Parathyroid adenoma (tissue), 2 donors: Measurements from ENCODE around the gene CLEC1A.

Source experiments
- H2AFZ ChIP-seq: fragments of 300-600 bp; sonication (generic); one replicate; pipeline ENCODE4 v1.7.0; 2017; ENCODE audit warnings: antibody characterized with exemption, mild to moderate bottlenecking
- H3K27ac ChIP-seq: fragments of 300-600 bp; sonication (generic); one replicate; pipeline ENCODE4 v1.7.0; 2017
- H3K27me3 ChIP-seq: fragments of 300-600 bp; sonication (generic); one replicate; pipeline ENCODE4 v1.7.0; 2017; ENCODE audit warnings: low read length; ENCODE audit not compliant: control insufficient read depth, insufficient read depth
- H3K36me3 ChIP-seq: fragments of 300-600 bp; sonication (generic); one replicate; pipeline ENCODE4 v1.7.0; 2017; ENCODE audit warnings: low read length; ENCODE audit not compliant: control insufficient read depth, insufficient read depth
- H3K4me1 ChIP-seq: fragments of 300-600 bp; sonication (generic); one replicate; pipeline ENCODE4 v1.7.0; 2017; ENCODE audit warnings: control low read depth
- H3K4me2 ChIP-seq: fragments of 300-600 bp; sonication (generic); one replicate; pipeline ENCODE4 v1.7.0; 2017; ENCODE audit warnings: low read length
- H3K4me3 ChIP-seq: fragments of 300-600 bp; sonication (generic); one replicate; pipeline ENCODE4 v1.7.0; 2017; ENCODE audit warnings: low read depth, low read length
- H3K79me2 ChIP-seq: fragments of 300-600 bp; sonication (generic); one replicate; pipeline ENCODE4 v1.7.0; 2017; ENCODE audit warnings: control low read depth
- H3K9ac ChIP-seq: fragments of 300-600 bp; sonication (generic); one replicate; pipeline ENCODE4 v1.7.0; 2017; ENCODE audit warnings: mild to moderate bottlenecking
- H3K9me3 ChIP-seq: fragments of 300-600 bp; sonication (generic); one replicate; pipeline ENCODE4 v1.7.0; 2017; ENCODE audit warnings: low read length; ENCODE audit not compliant: control insufficient read depth
- CTCF ChIP-seq: fragments of 300-600 bp; sonication (generic); IDR thresholded peaks from one replicate; pipeline ENCODE4 v1.7.0; 2017; ENCODE audit warnings: antibody characterized with exemption, mild to moderate bottlenecking
- donor health status: primary hyperparathyroidism.

Gene CLEC1A

DNA sequence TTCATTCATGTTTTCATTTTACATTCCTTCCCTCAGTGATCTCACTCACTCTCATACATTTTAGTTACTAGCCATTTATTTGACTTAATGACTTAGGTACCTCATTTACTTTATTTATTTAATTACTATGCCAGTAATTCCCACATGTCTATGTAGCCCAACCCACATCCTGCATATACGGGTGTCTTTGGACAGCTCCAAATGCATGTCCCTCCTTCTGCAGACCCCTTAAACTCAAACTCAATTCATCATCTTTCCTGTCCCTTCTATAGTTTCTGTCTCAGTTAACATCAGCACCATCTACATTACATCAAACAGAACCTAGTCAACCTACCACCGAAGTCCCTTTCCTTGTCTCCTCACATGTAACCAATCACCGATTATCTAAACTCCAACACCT, 2.8 kb downstream of the CLEC1A start:
- H3K4me3 ChIP-seq: peak overlapping the region; percentile 30
- no peaks in the 10 kb centered on the region for H3K36me3 ChIP-seq
- no peaks in the 10 kb centered on the region for H3K4me1 ChIP-seq
- no peak overlapping the region for H2AFZ ChIP-seq
- no peaks in the 10 kb centered on the region for H3K9me3 ChIP-seq
- no peaks in the 10 kb centered on the region for H3K79me2 ChIP-seq
- no peaks in the 10 kb centered on the region for H3K27me3 ChIP-seq
- H3K4me2 ChIP-seq: peak overlapping the region; percentile 17
- TF ChIP-seq CTCF: no peak
- no peak overlapping the region for H3K9ac ChIP-seq
- peak overlapping the region; percentile 33 for H3K27ac ChIP-seq

DNA sequence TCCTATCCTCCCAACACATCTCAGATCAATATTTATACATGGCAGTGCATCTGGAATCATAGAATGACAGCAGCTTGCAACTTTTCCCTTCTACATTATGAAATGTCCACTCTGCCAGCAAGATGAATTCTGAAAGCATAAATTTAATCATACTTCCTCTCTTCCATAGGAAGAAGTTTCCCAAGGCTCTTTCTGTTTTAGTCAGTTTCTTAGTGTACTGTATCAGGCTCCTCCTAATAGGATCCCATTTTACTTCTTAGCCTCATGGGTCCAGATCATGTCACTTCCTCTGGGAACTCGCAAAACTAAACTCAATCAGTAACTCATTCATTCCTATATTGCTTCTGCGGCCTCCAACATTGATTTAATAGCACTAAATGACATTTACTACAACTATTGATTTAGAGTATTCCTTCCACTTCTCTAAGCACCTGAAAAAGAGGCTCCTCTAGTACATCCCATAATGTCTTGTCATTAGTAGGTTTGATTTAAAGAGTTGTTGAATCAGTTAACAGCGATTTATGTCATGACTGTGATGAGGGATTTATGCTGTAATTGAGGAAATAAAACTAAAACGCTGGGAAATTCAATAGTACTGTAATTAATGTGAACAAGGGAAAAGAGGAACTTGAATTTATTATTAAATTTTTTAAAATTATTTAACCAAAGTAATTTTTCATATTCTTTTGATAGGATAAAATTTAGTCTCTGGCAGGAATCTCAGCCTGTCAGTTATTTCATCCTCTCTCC, 4.0 kb downstream of the CLEC1A start:
- Histone ChIP-seq H3K4me1 (no peaks in the 10 kb centered on the region), H3K36me3 (no peaks in the 10 kb centered on the region), H3K4me3 (no peak overlapping the region), H2AFZ (no peak overlapping the region), H3K4me2 (peak overlapping the region; percentile 28), H3K27ac (no peak overlapping the region), H3K9ac (no peak overlapping the region), H3K27me3 (no peaks in the 10 kb centered on the region), H3K79me2 (no peaks in the 10 kb centered on the region), H3K9me3 (no peaks in the 10 kb centered on the region)
- no peak for TF ChIP-seq CTCF

GRCh38 chr12:10088955-10089900, 9.6 kb downstream of the CLEC1A start:
- Histone ChIP-seq H3K4me3 (no peak overlapping the region), H2AFZ (no peak overlapping the region), H3K9ac (no peak overlapping the region), H3K27ac (no peak overlapping the region), H3K9me3 (no peaks in the 10 kb centered on the region), H3K27me3 (no peaks in the 10 kb centered on the region), H3K36me3 (no peaks in the 10 kb centered on the region), H3K4me1 (no peaks in the 10 kb centered on the region), H3K79me2 (no peaks in the 10 kb centered on the region), H3K4me2 (no peak overlapping the region)
- no peak for TF ChIP-seq CTCF

DNA sequence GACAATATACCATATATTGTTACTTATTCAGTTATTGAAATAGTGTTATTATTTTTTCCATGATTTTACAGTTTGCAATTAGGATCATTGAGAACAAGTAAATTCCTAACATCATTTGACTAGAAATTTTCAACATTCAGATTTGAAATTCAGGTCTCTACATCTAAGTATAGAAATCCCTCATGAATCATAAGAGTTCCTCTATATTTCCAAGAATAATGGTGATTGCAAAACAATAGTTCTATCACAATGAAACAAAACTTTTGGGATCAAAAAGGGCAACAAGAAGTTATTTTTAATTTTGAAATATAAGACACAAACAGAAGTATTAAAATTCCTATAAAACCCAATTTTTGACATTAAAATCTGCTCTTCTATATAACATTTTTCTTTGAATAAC, 10.8 kb downstream of the CLEC1A start:
- no peaks in the 10 kb centered on the region for H3K9me3 ChIP-seq
- H2AFZ ChIP-seq: no peak overlapping the region
- no peak overlapping the region for H3K9ac ChIP-seq
- H3K27me3 ChIP-seq: no peaks in the 10 kb centered on the region
- H3K79me2 ChIP-seq: no peaks in the 10 kb centered on the region
- H3K4me3 ChIP-seq: no peak overlapping the region
- H3K36me3 ChIP-seq: no peaks in the 10 kb centered on the region
- no peaks in the 10 kb centered on the region for H3K4me1 ChIP-seq
- no peak overlapping the region for H3K4me2 ChIP-seq
- H3K27ac ChIP-seq: no peak overlapping the region
- TF ChIP-seq CTCF: no peak
